DND-41 (cell line): ENCODE data around the gene ANAPC10.

Experiments used
- CTCF ChIP-seq: IDR thresholded peaks from 2 replicates; pipeline ENCODE4 v1.5.1; 2012; ENCODE audit warnings: borderline replicate concordance, low read length, moderate library complexity, mild to moderate bottlenecking; ENCODE audit not compliant: poor library complexity, severe bottlenecking; ENCODE audit errors: extremely low read depth
- EZH2 ChIP-seq: IDR thresholded peaks from 3 replicates; pipeline ENCODE4 v1.6.1; 2012; ENCODE audit warnings: borderline replicate concordance, low read depth, mild to moderate bottlenecking, moderate library complexity, low read length, inconsistent platforms; ENCODE audit not compliant: severe bottlenecking

GRCh38 chr4:145035494-145036136 lies 62.4 kb downstream of the ANAPC10 start:
- TF ChIP-seq CTCF, result no peak
- no peak for TF ChIP-seq EZH2
